ENCODE data around the gene BPI.
"Not testable (repeated sequence)": the region's sequence is repeated elsewhere in the genome, so short reads cannot be mapped to it uniquely, and the experiment has no call there.

The BPI gene

GRCh38 chr20:38373898-38374297 is 69.9 kb downstream of the BPI start:
- no peak for DNase-seq

DNA sequence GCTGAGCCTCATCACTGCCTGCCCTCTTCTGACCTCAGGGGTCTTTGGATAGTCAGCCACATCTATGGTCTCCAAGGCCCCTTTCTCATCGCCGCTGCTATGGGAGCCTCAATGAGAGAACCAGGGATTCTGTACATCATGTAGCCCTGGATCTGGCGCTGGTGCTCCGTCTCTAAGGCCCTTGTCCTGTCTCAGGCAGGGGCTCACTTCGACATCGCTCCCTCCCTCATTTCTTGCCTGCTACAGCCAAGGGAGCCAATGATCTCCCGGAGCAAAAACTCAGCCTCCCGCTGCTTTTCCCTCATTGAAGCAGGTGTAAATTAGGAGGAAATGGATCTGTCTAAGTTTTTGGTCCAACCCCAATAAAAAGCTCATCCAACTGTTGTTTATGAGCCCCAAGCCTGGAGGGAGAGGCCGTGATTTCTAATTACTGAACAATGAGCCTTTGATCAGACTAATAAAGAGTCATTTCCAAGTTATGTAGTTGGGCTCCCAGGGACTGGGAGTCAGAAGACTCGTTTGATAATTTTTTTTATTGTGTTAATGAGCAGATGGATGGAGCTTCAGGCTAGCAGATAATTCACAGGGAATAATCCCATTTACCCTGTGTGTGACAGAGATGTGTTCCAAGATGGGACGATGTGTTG is 73.2 kb downstream of the BPI start:
- no peak for DNase-seq

- not testable (repeated sequence) for DNase-seq
Measured at GRCh38 chr20:38377838-38378237, 73.9 kb downstream of the BPI start.

DNA sequence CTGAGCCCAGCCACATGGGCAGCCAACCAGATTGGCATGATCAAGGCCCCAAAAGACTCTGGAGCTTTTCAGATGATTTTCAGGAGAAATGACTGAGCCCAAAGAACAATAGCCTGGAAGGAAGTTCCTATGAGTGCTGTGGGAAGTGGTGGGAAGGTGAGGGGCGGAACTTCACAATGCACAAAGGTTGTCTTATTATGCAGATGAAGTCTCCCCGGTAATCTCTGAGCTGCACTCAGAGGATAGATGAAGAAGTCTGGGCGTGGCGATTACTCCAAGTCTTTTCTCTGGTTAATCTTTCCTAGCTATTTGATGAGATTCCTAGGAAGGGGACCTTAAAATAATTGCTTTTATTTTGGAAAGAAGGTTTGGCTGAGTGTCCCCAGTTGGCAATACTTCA is 79.2 kb downstream of the BPI start:
- no peak for DNase-seq

- no peak for DNase-seq
Measured at GRCh38 chr20:38386004-38386403, 82.0 kb downstream of the BPI start.

DNA sequence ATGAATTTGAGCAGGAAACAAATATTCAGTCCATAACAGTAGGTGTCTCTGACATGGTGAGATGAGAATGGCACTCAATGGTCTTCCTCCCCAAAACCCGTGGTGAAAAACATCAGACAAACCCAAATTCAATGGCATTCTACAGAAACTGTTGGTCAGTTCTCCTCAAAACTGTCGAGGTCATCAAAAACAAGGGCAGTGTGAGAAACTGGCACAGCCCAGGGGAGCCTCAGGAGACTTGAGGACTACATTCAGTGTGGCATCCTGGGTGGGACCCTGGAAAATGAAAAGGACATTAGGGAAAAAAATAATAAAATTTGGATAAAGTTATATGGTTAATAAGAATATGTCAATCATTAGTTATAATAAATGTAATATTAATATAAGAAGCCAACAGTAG is 82.9 kb downstream of the BPI start:
- DNase-seq = no peak

Data from DMS 273 treated with DMSO at 0.1 percent for 48 hours (cell line).